ENCODE results near the gene BAG5.
A peak's percentile ranks its signal among the peaks of the same experiment; 100 is the strongest.
"Not testable (repeated sequence)": the region's sequence is repeated elsewhere in the genome, so short reads cannot be mapped to it uniquely, and the experiment has no call there.

The BAG5 gene, protein sequence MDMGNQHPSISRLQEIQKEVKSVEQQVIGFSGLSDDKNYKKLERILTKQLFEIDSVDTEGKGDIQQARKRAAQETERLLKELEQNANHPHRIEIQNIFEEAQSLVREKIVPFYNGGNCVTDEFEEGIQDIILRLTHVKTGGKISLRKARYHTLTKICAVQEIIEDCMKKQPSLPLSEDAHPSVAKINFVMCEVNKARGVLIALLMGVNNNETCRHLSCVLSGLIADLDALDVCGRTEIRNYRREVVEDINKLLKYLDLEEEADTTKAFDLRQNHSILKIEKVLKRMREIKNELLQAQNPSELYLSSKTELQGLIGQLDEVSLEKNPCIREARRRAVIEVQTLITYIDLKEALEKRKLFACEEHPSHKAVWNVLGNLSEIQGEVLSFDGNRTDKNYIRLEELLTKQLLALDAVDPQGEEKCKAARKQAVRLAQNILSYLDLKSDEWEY

GRCh38 chr14:103562429-103563225 lies at the start of gene BAG5, which contains the start of gene COA8:
TSS of gene BAG5 (minus strand) at chr14:103562657. CDS start at chr14:103561164, 1,493 bp downstream.
TSS of gene COA8 (plus strand) at chr14:103562960. CDS start at chr14:103563002, 42 bp downstream.
- peak; percentile 80 for DNase-seq (ENCODE audit: low spot score)

GRCh38 chr14:103611215-103611614 lies 48.8 kb upstream of the BAG5 start:
- no peak for DNase-seq (ENCODE audit: low spot score)

DNA sequence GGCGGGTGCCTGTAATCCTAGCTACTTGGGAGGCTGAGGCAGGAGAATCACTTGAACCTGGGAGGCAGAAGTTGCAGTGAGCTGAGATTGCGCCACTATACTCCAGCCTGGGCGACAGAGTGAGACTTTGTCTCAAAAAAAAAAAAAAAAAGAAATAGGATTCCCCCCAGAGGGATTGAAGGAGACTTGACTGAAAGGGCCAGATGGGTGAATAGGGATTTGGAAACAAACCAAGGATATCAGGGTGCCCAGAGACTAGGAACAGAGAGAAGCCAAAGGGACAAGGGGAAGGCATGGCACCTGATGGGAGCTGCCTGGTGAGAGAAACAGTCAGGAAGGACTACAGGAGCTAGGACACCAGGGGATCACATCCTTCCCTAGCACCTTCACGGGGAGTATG lies 46.6 kb upstream of the BAG5 start:
- not testable (repeated sequence) for DNase-seq (ENCODE audit: low spot score)

GRCh38 chr14:103607822-103608221 lies 45.4 kb upstream of the BAG5 start:
- DNase-seq (ENCODE audit: low spot score): no peak

GRCh38 chr14:103606963-103607668 lies 44.7 kb upstream of the BAG5 start:
- DNase-seq (ENCODE audit: low spot score): peak; percentile 57

- no peak for DNase-seq (ENCODE audit: low spot score)
Observed at GRCh38 chr14:103604620-103605019, 42.2 kb upstream of the BAG5 start.

DNA sequence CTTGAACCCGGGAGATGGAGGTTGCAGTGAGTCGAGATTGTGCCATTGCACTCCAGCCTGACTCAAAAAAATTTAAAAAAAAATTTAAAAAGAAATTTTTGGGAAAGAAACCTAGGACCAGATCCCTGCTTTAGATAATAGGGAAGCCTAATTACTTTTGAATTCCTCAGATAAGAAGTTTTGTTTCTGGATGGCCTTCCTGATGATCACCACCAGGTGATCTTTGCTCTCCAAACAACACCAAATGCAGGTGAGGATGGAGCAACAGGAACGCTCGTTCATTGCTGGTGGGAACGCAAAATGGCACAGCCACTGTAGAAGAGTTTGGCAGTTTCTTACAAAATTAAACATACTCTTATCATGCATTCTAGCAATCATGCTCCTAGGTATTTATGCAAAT lies 38.0 kb upstream of the BAG5 start:
- DNase-seq (ENCODE audit: low spot score): no peak

DNA sequence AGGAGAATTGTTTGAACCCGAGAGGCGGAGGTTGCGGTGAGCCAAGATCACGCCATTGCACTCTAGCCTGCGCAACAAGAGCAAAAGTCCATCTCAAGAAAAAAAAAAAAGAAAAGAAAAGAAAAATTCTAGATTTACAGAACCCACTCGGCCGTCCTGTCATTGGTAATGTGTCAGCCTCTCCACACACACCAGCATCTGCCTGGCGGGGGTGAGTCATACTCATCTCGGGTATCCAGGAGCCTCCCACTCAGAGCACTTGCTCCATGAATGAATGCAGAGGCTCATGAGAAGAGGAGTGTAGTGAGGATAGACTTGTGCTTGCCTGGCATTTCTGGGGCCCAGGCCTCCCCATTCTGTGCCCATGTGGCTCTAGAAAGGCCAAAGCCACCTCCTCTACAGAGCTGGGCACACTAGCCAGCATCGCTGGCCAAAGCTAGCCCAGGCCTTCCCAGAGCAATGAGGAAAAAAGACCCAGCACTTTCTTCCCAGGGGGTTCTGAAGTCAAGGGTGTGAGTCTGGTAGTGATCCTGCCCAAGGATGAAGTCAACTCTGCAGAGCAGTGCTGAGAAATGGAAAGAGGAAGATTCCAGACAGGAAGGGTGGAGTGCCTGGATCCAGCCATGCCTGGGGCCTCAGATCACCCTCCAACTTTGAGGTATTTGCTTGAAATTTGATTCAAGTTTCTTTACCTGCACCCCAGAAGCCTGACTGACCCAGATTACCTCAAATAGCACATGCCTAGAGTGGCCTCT lies 35.3 kb upstream of the BAG5 start:
- peak; percentile 93 for DNase-seq (ENCODE audit: low spot score)

GRCh38 chr14:103594265-103594664 lies 31.8 kb upstream of the BAG5 start:
- peak; percentile 93 for DNase-seq (ENCODE audit: low spot score)

DNA sequence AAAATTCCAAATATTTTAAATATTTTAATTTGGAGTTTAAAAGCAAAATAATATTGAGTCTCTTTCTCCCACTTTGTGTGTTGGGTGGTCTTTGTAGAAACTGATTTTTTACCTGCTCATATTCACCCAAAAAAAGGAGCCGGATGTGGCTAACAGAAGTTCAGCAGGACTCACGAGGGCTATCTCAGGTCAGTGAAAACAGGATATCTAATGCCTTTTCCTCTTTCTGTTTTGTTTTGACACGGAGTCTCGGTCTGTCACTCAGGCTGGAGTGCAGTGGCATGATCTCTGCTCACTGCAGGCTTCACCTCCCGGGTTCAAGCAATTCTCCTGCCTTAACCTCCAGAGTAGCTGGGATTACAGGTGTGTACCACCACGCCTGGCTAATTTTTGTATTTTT lies 31.1 kb upstream of the BAG5 start:
- no peak for DNase-seq (ENCODE audit: low spot score)

DNA sequence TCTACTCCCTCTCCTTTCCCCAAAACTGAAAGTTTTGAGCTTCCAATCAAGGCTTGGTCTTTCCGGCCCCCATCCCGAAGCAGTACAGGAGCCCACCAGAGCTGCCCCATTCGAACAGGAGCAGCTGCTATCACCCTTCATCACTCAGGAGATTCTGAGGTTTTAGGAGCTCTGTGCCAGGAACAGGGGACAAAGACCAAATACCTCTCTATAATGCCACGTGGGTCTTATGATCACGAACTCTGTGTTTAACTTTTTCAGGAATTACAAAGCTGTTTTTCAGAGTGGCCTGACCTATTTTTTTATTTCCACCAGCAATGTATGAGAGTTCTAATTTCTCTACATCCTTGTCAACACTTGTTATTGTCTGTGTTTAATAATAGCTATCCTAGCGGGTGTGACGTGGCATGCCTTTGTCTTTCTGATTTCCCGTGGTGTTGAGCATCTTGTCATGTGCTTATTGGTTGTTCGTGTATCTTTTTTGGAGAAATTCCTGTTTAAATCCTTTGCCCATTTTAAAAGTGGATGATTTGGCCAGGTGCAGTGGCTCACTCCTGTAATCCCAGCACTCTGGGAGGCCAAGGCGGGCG lies 22.0 kb upstream of the BAG5 start:
- no peak for DNase-seq (ENCODE audit: low spot score)

- no peak for DNase-seq (ENCODE audit: low spot score)
Observed at GRCh38 chr14:103581954-103582703, 19.7 kb upstream of the BAG5 start.

DNA sequence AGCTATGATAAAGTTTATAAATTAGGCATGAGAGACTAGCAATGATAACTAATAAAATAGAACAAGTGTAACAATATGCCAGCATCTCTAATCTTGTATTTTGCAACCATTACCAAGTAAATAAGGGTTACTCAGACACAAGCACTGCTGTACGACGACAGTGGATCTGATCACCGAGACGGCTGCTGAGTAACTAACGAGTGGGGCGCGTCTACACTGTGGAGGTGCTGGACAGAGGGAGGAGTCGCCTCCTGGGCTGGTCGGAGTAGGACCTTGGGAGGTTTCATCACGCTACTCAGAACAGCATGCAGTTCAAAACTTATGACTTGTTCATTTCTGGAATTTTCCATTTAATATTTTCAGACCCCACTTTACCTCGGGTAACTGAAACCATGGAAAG lies 18.7 kb upstream of the BAG5 start:
- DNase-seq (ENCODE audit: low spot score): no peak

- DNase-seq (ENCODE audit: low spot score): no peak
Observed at GRCh38 chr14:103578401-103579075, 16.1 kb upstream of the BAG5 start.

GRCh38 chr14:103576371-103577024 lies 14.0 kb upstream of the BAG5 start:
- DNase-seq (ENCODE audit: low spot score): peak; percentile 89

- no peak for DNase-seq (ENCODE audit: low spot score)
Observed at GRCh38 chr14:103574707-103575285, 12.3 kb upstream of the BAG5 start.

GRCh38 chr14:103574104-103574503 lies 11.6 kb upstream of the BAG5 start:
- no peak for DNase-seq (ENCODE audit: low spot score)

GRCh38 chr14:103569408-103569807 lies 7.0 kb upstream of the BAG5 start:
- no peak for DNase-seq (ENCODE audit: low spot score)

DNA sequence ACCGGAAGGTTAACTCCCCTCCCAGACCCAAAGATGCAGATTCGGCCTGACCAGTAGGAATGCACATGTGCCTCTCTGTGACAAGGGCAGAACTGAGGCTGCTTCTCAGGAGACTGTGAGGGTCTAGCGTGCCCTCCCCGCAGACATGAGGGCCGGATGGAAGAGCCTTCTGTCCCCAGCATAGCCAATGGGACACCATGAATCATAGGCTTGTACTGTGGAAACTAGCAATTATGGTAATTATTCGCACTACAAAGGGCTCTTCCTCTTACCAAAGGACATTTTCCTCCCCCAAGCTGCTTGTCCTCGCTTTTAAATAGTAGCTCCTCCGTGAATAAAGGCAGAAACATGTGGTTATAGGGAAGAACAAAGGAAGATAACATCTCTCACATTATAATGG lies 6.5 kb upstream of the BAG5 start:
- DNase-seq (ENCODE audit: low spot score): no peak
